OCI-M1 (cell line): ENCODE data around the gene GPATCH8.
A peak's percentile ranks its signal among the peaks of the same experiment; 100 is the strongest.
"Not testable (repeated sequence)": the region's sequence is repeated elsewhere in the genome, so short reads cannot be mapped to it uniquely, and the experiment has no call there.

Experiments
- DNase-seq: peaks from one replicate; lab custom pipeline; 2025; lab: John Stamatoyannopoulos, UW

The GPATCH8 gene

DNA sequence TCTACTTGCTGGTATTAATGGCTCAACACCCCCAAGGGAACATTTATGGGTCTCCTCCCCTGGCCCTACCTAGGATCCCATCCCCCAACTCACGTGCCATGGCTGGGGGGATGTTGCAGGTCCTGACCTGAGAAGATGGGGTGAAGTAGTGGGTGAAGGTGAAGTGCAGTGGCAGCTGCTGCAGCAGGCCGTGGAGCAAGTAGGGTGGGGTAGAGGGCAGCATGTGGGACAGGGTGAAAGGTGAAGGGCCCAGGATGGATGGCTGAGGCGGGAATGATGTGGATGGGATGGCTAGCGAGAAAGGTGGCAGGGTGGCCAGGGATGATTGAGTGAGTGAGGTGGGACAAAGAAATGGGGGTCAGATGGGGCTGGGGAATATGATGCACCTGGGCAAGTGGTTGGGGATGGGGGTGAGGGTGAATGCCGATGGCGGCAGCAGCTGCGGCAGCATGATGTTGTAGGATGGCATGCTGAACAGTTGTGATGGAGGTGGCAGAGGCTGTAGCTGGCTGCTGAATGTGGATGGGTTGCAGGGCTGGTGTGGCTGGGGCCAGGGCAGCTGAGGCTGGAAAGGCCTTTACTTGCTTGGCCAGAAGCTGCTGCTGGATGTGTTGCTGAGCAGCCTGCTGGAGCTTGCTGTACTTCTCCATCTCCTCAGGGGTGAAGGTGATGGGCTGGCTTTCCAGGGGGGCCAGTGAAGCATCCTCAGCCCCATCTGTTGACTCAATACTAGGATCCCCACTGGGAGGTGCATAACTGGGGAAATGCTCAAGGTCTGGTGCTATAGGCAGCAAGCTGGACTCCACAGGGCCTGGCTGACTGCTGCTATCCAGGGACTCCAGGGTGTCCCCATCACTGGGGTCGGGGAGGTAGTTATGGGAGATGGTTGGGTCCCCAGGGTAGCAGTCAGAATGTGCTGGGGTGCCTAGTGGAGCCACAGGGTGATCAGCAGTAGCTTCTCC lies 105.4 kb downstream of the GPATCH8 start:
- no peak for DNase-seq

DNA sequence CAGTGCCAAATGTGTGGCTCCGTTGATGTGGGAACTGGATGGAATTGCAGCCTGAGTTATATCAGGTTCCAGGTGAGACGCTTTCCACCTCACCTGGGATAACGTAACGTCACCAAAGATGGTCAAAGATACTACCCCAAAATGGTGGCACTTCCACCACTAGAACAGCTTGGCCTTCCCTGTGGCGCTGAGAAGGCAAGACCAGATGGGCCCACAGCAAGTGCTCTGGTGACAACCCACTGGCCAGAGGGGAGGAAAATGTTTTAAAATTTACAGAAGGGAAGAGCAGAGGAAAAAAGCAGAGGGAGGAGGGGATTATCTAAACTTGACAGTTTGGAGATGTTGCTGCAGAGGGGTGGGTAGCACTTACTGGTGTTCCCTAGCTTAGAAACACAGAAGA lies 106.3 kb downstream of the GPATCH8 start:
- no peak for DNase-seq

DNA sequence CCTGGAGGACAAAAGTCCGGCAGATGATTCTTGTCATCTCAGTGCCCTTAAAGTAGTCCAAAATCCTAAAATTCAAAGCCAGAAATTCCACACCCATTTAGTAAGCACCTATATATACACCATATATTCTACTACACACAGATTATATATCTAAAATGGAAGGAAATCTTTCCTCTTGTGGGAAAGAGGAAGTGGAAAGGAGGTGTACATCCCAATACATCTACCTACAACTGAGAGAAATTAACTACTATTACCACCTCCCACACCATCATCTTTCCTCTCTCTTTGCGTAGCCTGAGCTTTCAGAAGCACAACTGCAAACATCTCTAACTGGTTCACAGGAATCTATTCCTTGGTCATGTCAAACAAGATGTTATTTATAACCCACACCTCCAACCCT lies 108.4 kb downstream of the GPATCH8 start:
- no peak for DNase-seq

DNA sequence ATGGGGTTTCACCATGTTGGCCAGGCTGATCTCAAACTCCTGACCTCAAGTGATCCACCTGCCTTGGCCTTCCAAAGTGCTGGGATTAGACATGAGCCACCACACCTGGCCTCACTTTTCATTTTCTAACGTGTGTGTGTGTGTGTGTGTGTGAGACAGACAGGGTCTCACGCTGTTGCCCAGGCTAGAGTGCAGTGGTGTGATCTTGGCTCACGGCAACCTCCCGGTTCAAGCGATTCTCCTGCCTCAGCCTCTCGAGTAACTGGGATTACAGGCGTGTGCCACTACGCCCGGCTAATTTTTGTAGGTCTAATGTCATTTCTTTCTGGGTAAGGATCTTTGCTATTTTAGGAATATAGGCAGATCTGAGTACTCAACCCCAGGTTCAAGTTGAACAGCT lies 109.1 kb downstream of the GPATCH8 start:
- not testable (repeated sequence) for DNase-seq

DNA sequence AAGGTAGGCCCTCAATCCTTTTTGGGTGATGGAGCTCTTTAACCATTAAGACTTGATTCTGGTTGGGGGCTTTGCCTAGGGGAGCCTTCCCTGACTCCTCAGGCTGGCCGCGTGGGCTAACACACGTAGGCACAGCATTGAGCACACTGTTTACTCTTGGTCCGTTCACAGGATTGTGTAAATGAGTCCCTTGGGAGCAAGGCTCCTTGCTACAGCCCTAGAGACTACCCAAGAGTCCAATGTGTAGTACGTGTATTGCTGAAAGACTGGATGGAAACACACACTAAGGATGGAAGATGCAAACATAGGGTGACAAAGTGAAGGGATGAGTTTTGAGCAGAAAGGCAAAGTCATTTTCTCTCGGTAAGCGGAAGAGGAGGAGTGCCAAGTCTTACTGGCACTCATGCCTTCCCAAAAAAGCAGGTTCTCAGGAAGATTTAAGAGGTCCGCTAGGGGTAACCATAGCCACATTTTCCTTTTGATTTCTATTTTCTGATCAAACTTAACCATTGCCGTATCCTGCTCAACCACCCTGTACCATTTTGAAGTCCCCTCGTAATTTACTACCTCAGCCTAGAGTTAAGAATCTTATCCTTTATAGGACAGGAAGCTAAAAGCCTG lies 112.8 kb downstream of the GPATCH8 start:
- DNase-seq = no peak

DNA sequence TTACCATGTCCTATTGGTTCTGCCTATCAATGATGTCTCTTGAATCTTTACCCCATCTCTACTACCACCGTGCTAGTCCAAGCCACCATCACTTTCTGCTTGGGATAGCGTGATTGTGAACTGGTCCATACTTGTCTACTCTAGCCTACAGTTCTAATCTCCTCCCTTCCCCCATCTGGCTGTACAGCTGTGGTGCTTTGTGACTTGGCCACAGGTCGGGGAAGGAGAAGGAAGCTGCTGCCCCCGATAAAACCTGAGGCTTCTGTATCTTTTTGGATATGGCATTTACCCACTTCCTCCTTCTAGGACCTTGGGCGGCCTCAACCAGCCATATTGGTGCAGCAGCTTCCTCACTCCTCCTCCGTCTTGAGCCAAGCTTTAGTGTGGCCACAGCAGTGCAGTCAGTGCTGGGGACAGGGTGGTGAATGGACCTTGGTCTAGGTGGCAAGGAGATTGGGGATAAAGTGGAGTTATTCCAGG lies 113.4 kb downstream of the GPATCH8 start:
- DNase-seq = peak; percentile 97

DNA sequence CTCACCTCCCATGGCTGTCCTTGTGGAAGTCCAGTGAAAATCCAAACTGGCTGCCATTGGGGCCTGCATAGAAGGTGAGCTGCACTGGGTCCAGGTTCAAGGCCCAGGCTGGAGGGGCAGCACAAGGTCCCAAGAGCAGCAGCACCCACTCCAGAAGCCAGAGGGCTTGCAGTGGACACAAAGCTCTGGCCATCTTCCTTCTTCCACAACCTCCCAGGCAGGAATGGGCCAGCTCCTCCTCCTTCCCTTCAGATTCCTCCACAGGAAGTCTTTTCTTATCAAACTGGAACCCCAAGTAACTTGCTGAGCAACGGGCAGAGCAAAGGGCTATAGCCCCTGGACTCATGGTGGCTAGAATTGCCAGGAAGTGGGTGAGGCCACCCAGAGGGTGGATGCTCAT lies 113.9 kb downstream of the GPATCH8 start, which contains the start of gene ITGA2B:
Gene ITGA2B, minus strand, starts transcription at position 369 of the 400 bp plus-strand sequence. Its CDS starts 176 bp downstream, at position 193.
- DNase-seq = no peak

DNA sequence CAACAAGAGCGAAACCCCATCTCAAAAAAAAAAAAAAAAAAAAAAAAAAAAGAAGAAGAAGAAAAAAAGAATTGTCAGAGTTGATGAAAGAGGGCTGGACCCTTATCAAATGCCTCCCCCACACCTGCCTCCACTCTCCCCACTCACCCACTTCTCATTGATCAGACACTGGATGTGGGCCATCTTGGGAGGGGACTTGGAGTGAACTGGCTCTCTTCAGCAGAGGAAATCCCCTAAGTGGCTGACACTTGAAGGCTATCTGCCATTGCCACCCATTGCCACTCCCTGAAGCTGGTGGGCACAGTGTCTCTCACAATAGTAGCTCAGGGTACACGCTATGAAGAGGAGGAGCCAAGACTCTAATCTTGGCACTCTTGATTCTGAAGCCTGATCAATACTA lies 115.4 kb downstream of the GPATCH8 start:
- peak; percentile 44 for DNase-seq

DNA sequence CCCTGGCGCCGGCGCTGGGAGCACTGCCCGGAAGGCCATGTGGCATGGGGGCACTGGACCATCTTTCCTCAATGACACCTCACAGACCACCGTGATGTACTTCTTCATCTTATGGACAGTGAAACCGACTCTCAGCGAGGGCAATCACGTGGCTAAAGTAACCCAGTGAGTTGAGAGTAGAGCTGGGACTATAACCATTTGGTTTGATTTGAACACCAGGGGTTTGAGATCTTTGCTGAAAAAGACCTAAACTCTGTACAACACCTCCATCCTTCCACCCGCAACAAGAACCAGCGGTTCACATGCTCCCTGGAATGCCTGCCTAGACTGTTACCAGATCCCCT lies 117.1 kb downstream of the GPATCH8 start:
- DNase-seq = no peak

DNA sequence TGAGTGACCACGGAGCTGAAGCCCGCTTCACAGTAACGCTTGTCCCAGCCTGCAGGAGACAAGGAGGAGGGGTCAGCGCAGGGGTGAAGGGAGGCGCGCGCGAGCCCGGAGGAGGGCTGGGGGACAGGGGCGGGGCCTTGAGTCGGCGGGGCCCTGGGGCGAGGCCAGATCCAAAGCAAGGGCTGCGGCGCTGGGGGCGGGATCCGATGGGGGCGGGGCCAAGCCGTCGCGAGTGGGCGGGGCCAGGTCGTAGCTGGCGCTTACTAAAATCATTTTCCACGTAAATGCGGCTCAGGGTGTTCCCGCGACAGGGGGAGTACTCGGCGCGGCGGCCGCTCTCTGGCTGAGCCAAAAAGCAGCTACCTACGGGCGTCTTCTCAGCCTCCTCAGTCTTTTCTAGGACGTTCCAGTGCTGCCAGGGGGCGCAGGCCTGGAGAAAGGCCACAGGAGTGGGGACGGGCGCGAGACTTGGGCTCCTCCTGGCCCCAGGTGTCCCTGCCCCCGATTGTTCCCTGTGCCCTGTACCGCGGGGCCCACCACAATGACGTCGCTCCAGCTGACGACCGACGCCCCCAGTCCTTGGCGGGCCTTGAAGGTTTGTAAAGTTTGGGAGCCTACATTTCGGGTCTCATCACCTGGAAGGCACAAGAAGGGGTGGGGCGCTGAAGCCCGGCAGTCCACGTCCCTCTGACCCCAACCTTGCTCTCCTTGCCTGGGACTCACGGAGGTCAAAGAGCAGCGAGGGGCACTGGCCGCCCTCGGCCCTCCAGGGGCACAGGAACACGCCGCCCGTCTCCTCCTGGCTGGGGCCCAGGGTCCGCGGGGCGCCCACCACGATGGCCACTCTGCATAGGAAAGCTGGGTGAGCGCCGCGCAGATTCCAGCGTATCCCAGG lies 117.7 kb downstream of the GPATCH8 start:
- no peak for DNase-seq

DNA sequence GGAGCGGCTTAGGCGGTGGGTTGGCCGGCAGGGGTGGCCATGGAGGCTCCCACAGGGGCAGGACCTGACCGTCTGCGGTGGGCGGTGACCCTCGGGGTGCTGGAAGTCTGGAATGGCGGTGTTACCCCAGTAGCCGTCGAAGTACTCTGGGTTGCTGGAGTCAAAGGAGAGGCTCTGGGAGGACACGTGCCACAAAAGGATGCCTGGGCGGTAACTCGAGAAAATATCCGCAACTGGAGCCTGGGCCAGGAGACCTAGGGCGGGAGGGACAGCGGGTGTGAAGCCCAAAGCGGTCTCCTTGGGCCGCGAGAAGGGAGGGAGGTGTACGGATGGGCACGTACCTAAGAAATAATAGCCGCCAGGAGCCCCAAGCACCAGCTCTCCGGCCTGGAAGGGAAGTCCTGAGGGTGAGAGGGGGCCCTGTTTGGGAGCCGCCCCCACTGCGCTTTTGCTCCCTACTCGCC lies 118.4 kb downstream of the GPATCH8 start:
- DNase-seq = no peak

DNA sequence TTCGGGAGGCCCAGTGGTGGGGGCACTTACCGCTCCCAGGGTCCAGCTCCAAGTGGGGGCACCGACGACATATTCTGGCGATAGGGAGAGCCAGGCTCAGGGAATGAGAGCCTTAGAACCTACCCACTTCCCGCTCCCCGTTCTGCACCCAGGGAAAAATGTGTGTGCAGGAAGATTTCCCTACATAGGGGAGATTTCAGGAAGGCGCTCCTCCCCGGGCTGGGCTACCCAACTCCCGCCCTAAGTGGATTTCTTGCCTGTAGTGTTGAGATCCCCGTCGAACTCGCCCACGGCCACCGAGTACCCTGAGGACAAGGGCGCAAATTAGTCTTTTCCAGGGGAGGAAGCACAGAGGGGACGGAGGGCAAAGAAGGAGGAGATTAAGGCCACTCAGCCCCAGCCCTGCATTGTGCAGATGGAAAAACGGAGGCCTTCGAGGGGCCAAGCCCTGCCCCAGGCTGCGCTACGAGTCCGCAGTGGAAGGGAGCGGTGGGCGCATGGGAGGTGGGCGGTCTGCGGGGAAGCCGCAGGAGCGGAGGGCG lies 118.9 kb downstream of the GPATCH8 start:
- no peak for DNase-seq

DNA sequence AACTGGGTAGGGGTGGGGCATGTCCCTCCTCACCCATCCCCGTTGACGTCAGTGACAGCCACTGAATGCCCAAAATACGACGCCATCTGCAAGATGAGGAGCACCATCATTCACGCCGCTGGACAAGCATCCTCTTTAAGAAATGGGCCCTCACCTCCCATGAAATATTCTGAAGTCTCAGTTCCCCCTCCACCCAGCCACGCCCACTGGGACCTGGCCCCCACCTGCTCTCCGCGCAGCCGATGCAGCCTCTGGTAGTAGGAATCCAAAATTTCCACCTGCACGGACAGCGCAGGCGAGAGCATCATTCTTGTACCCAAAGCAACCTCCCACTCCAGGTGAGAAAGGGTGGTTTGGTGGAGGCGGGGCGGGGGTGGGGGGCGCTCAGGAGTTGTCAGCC lies 119.3 kb downstream of the GPATCH8 start:
- no peak for DNase-seq

DNA sequence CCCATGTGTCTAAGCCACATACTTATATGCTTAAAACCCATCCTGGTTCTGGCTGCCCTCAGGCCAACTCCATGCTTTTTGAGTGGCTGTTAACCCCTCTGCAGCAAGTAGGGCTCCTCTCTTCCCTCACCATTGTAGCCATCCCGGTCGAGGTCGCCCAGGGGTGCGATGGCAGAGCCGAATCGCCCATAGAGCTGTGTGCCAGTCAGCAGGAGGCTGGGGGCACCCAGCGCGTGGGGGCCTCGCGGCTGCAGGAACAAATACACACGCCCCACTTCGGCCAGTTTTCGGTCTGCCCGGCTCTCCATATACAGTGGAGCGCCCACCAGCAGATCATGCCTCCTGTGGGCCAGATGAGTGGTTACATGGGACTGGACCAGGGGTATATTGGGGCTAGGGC lies 119.8 kb downstream of the GPATCH8 start:
- no peak for DNase-seq

DNA sequence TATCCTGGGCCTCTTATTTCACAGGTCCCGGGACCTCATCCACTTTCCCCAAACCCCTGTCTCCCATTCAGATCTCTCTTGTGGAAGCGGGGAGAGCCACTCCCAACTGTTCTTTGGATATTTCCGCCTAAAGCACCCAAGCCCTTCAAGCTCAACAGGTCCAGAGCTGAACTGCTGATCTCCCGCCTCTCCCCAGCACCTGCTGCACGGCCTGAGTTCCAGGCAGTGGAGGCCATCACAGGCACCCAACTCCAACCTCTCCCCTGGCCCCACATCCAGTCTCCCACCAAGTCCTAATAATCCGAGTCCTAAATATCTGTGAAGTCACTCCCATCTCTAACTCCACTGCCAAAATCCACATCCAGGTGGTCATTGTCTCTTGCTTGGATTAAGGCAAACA lies 120.3 kb downstream of the GPATCH8 start:
- DNase-seq = no peak

DNA sequence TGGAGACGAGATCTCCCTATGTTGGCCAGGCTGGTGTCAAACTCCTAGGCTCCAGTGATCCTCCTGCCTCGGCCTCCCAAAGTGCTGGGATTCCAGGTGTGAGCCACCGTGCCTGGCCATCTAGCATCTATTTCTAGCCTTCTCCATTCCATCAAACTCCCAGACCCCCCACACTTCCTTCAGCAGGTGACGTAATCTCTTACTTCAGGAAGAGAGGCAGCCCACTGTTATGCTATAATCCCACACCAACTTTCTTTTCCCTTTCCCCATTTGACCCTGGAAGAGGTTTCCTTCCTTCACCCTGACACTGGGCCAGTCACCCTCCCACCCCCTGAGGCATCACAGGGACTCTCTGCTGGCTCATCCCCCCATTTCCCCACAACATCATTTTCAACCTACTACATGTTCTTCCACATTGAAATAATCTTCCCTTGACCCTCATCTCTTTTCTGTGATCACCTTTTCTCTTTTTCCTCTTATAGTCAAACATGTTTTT lies 121.3 kb downstream of the GPATCH8 start:
- no peak for DNase-seq

DNA sequence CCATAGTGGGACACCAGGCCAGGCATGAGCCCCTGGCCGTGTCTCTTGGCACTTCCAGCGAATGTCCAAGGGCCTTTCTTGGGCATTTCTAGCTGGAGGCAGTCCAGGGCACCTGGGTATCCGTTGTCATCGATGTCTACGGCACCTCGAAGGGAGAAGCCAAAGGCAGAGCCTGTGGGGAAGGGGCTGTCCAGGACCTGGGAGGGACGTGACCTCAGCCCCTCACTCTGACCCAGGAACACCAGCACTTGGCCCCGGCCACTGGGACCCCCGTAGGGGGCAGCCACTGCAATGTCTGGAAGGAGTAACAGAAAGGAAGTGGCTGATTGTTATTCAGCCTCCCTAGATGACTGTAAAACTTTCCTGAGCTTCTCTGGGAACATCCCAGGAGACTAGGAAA lies 122.4 kb downstream of the GPATCH8 start:
- DNase-seq = no peak

DNA sequence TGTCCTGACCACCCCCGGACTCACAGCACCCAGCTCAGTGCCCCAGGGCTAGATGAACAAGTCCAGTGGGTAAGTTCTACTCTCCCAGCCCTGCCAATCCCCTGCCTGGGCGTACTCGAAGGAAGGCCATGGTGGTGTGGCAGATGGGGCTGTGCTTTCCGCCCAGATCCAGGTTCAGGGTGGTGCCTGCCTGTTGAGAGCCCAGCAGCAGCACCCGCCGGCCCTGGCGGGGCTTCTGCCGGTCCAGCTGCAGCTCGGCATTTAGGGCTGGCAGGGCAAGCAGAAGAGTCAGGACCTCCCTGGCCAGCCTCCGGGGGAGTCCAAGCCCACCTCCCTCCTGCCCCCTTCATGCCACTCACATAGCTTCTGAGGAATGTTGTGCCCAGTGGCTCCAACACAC lies 123.3 kb downstream of the GPATCH8 start:
- DNase-seq = no peak

DNA sequence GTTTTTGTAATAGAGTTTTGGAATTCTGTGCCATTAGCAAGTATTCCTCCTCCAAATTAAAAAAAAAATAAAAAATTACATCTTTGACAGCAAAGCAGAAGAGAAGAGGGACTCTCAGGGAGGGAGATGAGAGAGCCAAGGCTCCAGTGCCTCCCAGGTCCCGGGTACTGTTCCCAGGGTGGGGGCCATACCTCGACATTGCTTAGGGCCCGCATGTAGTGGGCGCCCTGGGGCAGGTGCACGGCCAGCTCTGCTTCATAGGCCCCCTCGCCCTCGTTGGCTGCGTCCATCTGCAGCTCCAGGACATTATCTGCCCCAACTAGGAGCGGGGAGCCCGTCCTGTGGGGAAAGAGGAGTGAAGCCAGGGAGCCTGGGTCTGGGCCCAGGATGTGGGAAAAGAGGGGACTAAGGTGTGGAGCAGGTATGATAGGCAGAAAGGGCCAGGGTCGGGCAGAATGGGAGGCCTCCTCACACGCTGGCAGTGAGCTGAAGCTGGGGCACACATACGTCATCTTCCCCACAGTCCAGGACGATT lies 125.0 kb downstream of the GPATCH8 start:
- no peak for DNase-seq

DNA sequence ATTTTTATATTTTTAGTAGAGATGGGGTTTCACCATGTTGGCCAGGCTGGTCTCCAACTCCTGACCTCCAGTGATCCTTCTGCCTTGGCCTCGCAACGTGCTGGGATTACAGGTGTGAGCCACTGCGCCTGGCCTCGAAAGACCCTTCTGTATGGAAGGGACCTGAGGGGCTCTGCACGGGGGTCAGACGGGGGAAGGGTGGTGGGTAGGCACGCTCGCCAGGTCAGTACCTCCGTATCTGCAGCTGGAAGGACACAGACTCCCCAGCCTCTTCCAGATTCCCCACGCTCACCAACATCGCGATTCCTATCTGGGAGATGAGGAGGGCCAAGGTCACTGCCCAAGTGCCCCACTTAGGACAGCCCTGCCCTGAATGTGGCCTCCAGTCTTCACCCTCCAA lies 126.4 kb downstream of the GPATCH8 start:
- DNase-seq = no peak

DNA sequence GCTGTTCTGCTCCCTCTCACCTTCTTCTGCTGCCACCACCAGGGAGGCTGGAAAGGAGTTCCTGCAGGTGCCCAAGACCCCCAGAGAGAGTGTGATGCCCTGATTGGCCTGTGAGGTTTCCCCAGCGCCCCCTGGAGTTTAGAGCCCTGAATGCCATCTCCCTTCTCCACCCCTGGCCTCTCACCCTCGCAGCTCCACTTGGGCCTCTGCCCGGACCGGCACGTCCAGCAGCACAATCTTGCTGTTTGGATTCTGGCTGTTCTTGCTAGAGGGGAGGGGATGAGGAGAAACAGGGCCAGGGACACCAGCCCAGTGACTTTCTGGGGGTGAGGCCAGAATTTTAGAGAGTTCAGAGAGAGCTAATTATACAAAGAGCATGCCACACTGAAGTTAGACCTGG lies 127.1 kb downstream of the GPATCH8 start:
- peak; percentile 22 for DNase-seq
